ENCODE results near the gene CYP1A2.

- TF ChIP-seq EZH2phosphoT487 (IDR thresholded peaks at IDR 0.05; ENCODE audit: low read length) = no peak
- TF ChIP-seq CTCF (IDR thresholded peaks at IDR 0.05; ENCODE audit: low read length) = no peak
These were observed 38.1 kb upstream of the CYP1A2 start for GRCh38 chr15:74710319-74711094.
